ENCODE data around the gene CEP57L1.

DNA sequence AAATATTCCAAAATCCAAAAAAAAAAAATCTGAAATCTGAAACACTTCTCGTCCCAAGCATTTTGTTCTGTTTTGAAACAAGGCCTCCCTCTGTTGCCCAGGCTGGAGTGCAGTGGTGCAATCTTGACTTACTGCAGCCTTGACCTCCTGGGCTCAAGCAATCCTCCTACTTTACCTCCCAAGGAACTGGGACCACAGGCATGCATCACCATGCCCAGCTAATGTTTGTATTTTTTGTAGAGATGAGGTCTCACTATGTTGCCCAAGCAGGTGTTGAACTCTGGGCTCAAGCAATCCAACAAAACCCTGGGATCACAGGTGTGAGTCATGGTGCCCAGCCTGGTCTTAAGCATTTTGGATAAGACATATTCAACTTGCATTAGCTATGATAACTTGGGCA is 14.3 kb upstream of the CEP57L1 start:
- no peak for TF ChIP-seq RELA (IDR thresholded peaks at IDR 0.05; ENCODE audit: borderline replicate concordance, partially characterized antibody)
- no peak for TF ChIP-seq POLR2AphosphoS5 (IDR thresholded peaks at IDR 0.05; ENCODE audit: low read length)
- no peak for TF ChIP-seq TCF3 (IDR thresholded peaks at IDR 0.05; ENCODE audit: borderline replicate concordance, insufficient read depth, low read depth, low read length)
- no peak for TF ChIP-seq SMAD1 (IDR thresholded peaks at IDR 0.05; ENCODE audit: low read depth, partially characterized antibody)
- no peak for TF ChIP-seq CTCF (IDR thresholded peaks at IDR 0.05 in 2 of 3, conservative IDR thresholded peaks at IDR 0.05 in 1 of 3; ENCODE audit: control insufficient read depth in 2 of 3, extremely low read depth in 1 of 3, insufficient read depth in 1 of 3, low read depth in 3 of 3, low read length in 3 of 3)
- no peak for TF ChIP-seq POLR2A (IDR thresholded peaks at IDR 0.05; ENCODE audit: low read depth, low read length)
